Measurements from ENCODE around the gene MT1G. TPM values are rescaled to one million over a fixed set of nuclear protein-coding genes. Genes with fewer than 3 reads are reported as not detected.
"Not testable (repeated sequence)": the region's sequence is repeated elsewhere in the genome, so short reads cannot be mapped to it uniquely, and the experiment has no call there.

The MT1G gene
- total RNA-seq, 1 experiment from 2014 or later: not detected

- Histone ChIP-seq H3F3A (ENCODE audit: low read length, unreplicated experiment) (no peaks in the 10 kb centered on the region), H3K4me3 (ENCODE audit: low read length) (no peak overlapping the region), H3K27ac (ENCODE audit: low read length) (no peak overlapping the region), H3K4me2 (ENCODE audit: low read length) (no peak overlapping the region), H3K9me2 (replicated peaks; ENCODE audit: low read length) (no peaks in the 10 kb centered on the region), H2AFZ (ENCODE audit: low read length) (no peak overlapping the region), H3K9me3 (ENCODE audit: low read length) (no peaks in the 10 kb centered on the region), H3K27me3 (ENCODE audit: low read length) (no peaks in the 10 kb centered on the region), H3K79me2 (ENCODE audit: low read length) (peaks cover 8% of the 10 kb centered on the region; the same call in 1 of the 2 replicates), H4K20me1 (ENCODE audit: low read length) (no peaks in the 10 kb centered on the region), H3K36me3 (ENCODE audit: low read depth, low read length) (no peaks in the 10 kb centered on the region), H3K9ac (ENCODE audit: low read length) (no peak overlapping the region), H3K4me1 (ENCODE audit: insufficient read depth, low read length) (peaks cover 29% of the 10 kb centered on the region)
- POLR2A ChIA-PET (ENCODE audit: unreplicated experiment): interaction anchor here (0.9 kb wide), 1 partner anchor 72 kb away, joined by 3 read pairs; no protein-coding TSS in a partner anchor
- TF ChIP-seq EZH2phosphoT487 (IDR thresholded peaks at IDR 0.05; ENCODE audit: borderline replicate concordance, low read length) (no peak), EZH2 (IDR thresholded peaks at IDR 0.05; ENCODE audit: low read length, unreplicated experiment) (no peak)
- TF ChIP-seq, protein P1, sequence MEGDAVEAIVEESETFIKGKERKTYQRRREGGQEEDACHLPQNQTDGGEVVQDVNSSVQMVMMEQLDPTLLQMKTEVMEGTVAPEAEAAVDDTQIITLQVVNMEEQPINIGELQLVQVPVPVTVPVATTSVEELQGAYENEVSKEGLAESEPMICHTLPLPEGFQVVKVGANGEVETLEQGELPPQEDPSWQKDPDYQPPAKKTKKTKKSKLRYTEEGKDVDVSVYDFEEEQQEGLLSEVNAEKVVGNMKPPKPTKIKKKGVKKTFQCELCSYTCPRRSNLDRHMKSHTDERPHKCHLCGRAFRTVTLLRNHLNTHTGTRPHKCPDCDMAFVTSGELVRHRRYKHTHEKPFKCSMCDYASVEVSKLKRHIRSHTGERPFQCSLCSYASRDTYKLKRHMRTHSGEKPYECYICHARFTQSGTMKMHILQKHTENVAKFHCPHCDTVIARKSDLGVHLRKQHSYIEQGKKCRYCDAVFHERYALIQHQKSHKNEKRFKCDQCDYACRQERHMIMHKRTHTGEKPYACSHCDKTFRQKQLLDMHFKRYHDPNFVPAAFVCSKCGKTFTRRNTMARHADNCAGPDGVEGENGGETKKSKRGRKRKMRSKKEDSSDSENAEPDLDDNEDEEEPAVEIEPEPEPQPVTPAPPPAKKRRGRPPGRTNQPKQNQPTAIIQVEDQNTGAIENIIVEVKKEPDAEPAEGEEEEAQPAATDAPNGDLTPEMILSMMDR (conservative IDR thresholded peaks at IDR 0.05; ENCODE audit: low read depth, low read length): no peak
- DNase-seq (no peak), ATAC-seq (no peak)
- BruUV-seq (replicated peaks): no TSS peak
- intact Hi-C loops (cut with micrococcal nuclease): no loop called here
- CTCF ChIA-PET: no interaction called here
Observed at GRCh38 chr16:56679078-56679730, 11.3 kb upstream of the MT1G start.

GRCh38 chr16:56677474-56677873, 9.6 kb upstream of the MT1G start:
- Histone ChIP-seq H2AFZ (ENCODE audit: low read length) (no peak overlapping the region), H3K36me3 (ENCODE audit: low read depth, low read length) (no peaks in the 10 kb centered on the region), H3K9ac (ENCODE audit: low read length) (no peak overlapping the region), H3K4me3 (ENCODE audit: low read length) (no peak overlapping the region), H3K9me3 (ENCODE audit: low read length) (no peaks in the 10 kb centered on the region), H3K9me2 (replicated peaks; ENCODE audit: low read length) (no peaks in the 10 kb centered on the region), H3F3A (ENCODE audit: low read length, unreplicated experiment) (no peaks in the 10 kb centered on the region), H4K20me1 (ENCODE audit: low read length) (no peaks in the 10 kb centered on the region), H3K27me3 (ENCODE audit: low read length) (no peaks in the 10 kb centered on the region), H3K4me2 (ENCODE audit: low read length) (no peak overlapping the region), H3K4me1 (ENCODE audit: insufficient read depth, low read length) (peaks cover 33% of the 10 kb centered on the region), H3K27ac (ENCODE audit: low read length) (no peak overlapping the region), H3K79me2 (ENCODE audit: low read length) (peaks cover under 1% of the 10 kb centered on the region; the same call in 1 of the 2 replicates)
- no TSS peak for BruUV-seq (replicated peaks)
- POLR2A ChIA-PET (ENCODE audit: unreplicated experiment): no interaction called here
- DNase-seq (no peak), ATAC-seq (no peak)
- intact Hi-C loops (cut with micrococcal nuclease): no loop called here
- CTCF ChIA-PET: no interaction called here
- TF ChIP-seq, protein P1 (conservative IDR thresholded peaks at IDR 0.05; ENCODE audit: low read depth, low read length): no peak
- no peak for TF ChIP-seq EZH2 (IDR thresholded peaks at IDR 0.05; ENCODE audit: low read length, unreplicated experiment)
- no peak for TF ChIP-seq EZH2phosphoT487 (IDR thresholded peaks at IDR 0.05; ENCODE audit: borderline replicate concordance, low read length)

GRCh38 chr16:56675685-56676210, 7.9 kb upstream of the MT1G start:
- no peak overlapping the region for H3K4me3 ChIP-seq (ENCODE audit: low read length)
- POLR2A ChIA-PET (ENCODE audit: unreplicated experiment): no interaction called here
- no peak overlapping the region for H3K9ac ChIP-seq (ENCODE audit: low read length)
- no peaks in the 10 kb centered on the region for H4K20me1 ChIP-seq (ENCODE audit: low read length)
- TF ChIP-seq EZH2phosphoT487 (IDR thresholded peaks at IDR 0.05; ENCODE audit: borderline replicate concordance, low read length) (no peak), EZH2 (IDR thresholded peaks at IDR 0.05; ENCODE audit: low read length, unreplicated experiment) (no peak)
- TF ChIP-seq, protein P1 (conservative IDR thresholded peaks at IDR 0.05; ENCODE audit: low read depth, low read length): no peak
- no peak for ATAC-seq
- peaks cover 36% of the 10 kb centered on the region for H3K4me1 ChIP-seq (ENCODE audit: insufficient read depth, low read length)
- no peaks in the 10 kb centered on the region for H3K79me2 ChIP-seq (ENCODE audit: low read length)
- CTCF ChIA-PET: no interaction called here
- no peak for DNase-seq
- H3K9me2 ChIP-seq (replicated peaks; ENCODE audit: low read length): no peaks in the 10 kb centered on the region
- H3F3A ChIP-seq (ENCODE audit: low read length, unreplicated experiment): no peaks in the 10 kb centered on the region
- intact Hi-C loops (cut with micrococcal nuclease): no loop called here
- H2AFZ ChIP-seq (ENCODE audit: low read length): no peak overlapping the region
- no peaks in the 10 kb centered on the region for H3K36me3 ChIP-seq (ENCODE audit: low read depth, low read length)
- no peaks in the 10 kb centered on the region for H3K9me3 ChIP-seq (ENCODE audit: low read length)
- H3K4me2 ChIP-seq (ENCODE audit: low read length): no peak overlapping the region
- no peak overlapping the region for H3K27ac ChIP-seq (ENCODE audit: low read length)
- no TSS peak for BruUV-seq (replicated peaks)
- H3K27me3 ChIP-seq (ENCODE audit: low read length): no peaks in the 10 kb centered on the region

GRCh38 chr16:56674570-56674969, 6.7 kb upstream of the MT1G start:
- H3K36me3 ChIP-seq (ENCODE audit: low read depth, low read length); H2AFZ ChIP-seq (ENCODE audit: low read length); H3F3A ChIP-seq (ENCODE audit: low read length, unreplicated experiment); H3K79me2 ChIP-seq (ENCODE audit: low read length); H3K4me3 ChIP-seq (ENCODE audit: low read length); H3K9me2 ChIP-seq (replicated peaks; ENCODE audit: low read length); BruUV-seq (replicated peaks); H3K27me3 ChIP-seq (ENCODE audit: low read length); H3K4me2 ChIP-seq (ENCODE audit: low read length); H3K9ac ChIP-seq (ENCODE audit: low read length); ATAC-seq; H3K9me3 ChIP-seq (ENCODE audit: low read length); H4K20me1 ChIP-seq (ENCODE audit: low read length); POLR2A ChIA-PET (ENCODE audit: unreplicated experiment); intact Hi-C loops (cut with micrococcal nuclease); H3K27ac ChIP-seq (ENCODE audit: low read length); CTCF ChIA-PET; DNase-seq: not testable (repeated sequence)
- peaks cover 25% of the 10 kb centered on the region for H3K4me1 ChIP-seq (ENCODE audit: insufficient read depth, low read length)
